22Rv1 (cell line): ENCODE results near the gene CCR1.
"Not testable (repeated sequence)": the region's sequence is repeated elsewhere in the genome, so short reads cannot be mapped to it uniquely, and the experiment has no call there.

Experiments
- H3K27ac ChIP-seq: fragments of 450-650 bp; 2 replicates; pipeline ENCODE4 v1.5.1; 2017
- CTCF ChIP-seq: fragments of 450-650 bp; IDR thresholded peaks from 2 replicates; pipeline ENCODE4 v1.5.1; 2017; ENCODE audit warnings: mild to moderate bottlenecking
- ZFX ChIP-seq: fragments of 450-650 bp; IDR thresholded peaks from 2 replicates; pipeline ENCODE4 v1.6.1; 2017; ENCODE audit warnings: antibody characterized with exemption, borderline replicate concordance

CCR1 gene

GRCh38 chr3:46212101-46212500, 4.0 kb upstream of the CCR1 start:
- no peak overlapping the region for H3K27ac ChIP-seq
- TF ChIP-seq ZFX (no peak), CTCF (no peak)

- no peak for TF ChIP-seq ZFX
- TF ChIP-seq CTCF: no peak
- no peak overlapping the region for H3K27ac ChIP-seq
Measured at GRCh38 chr3:46209746-46210470, 1.8 kb upstream of the CCR1 start.

- TF ChIP-seq CTCF (no peak), ZFX (no peak)
- no peak overlapping the region for H3K27ac ChIP-seq
Measured at GRCh38 chr3:46209053-46209452, 940 bp upstream of the CCR1 start.

- H3K27ac ChIP-seq: not testable (repeated sequence)
Measured at GRCh38 chr3:46207514-46207913, 599 bp downstream of the CCR1 start.

GRCh38 chr3:46206282-46207015, 1.7 kb downstream of the CCR1 start:
- TF ChIP-seq ZFX: no peak
- no peak for TF ChIP-seq CTCF

GRCh38 chr3:46205286-46205960, 2.7 kb downstream of the CCR1 start:
- TF ChIP-seq CTCF: no peak
- no peak for TF ChIP-seq ZFX
- no peak overlapping the region for H3K27ac ChIP-seq

More at GRCh38 chr3:46206282-46207015, 1.7 kb downstream of the CCR1 start:
- no peak overlapping the region for H3K27ac ChIP-seq

- TF ChIP-seq CTCF (no peak), ZFX (no peak)
- H3K27ac ChIP-seq: no peak overlapping the region
Measured at GRCh38 chr3:46203681-46204080, 4.4 kb downstream of the CCR1 start.
